Measurements from ENCODE around the gene TDRD7. TPM values are rescaled to one million over a fixed set of nuclear protein-coding genes. Genes with fewer than 3 reads are reported as not detected.

TDRD7 gene, protein sequence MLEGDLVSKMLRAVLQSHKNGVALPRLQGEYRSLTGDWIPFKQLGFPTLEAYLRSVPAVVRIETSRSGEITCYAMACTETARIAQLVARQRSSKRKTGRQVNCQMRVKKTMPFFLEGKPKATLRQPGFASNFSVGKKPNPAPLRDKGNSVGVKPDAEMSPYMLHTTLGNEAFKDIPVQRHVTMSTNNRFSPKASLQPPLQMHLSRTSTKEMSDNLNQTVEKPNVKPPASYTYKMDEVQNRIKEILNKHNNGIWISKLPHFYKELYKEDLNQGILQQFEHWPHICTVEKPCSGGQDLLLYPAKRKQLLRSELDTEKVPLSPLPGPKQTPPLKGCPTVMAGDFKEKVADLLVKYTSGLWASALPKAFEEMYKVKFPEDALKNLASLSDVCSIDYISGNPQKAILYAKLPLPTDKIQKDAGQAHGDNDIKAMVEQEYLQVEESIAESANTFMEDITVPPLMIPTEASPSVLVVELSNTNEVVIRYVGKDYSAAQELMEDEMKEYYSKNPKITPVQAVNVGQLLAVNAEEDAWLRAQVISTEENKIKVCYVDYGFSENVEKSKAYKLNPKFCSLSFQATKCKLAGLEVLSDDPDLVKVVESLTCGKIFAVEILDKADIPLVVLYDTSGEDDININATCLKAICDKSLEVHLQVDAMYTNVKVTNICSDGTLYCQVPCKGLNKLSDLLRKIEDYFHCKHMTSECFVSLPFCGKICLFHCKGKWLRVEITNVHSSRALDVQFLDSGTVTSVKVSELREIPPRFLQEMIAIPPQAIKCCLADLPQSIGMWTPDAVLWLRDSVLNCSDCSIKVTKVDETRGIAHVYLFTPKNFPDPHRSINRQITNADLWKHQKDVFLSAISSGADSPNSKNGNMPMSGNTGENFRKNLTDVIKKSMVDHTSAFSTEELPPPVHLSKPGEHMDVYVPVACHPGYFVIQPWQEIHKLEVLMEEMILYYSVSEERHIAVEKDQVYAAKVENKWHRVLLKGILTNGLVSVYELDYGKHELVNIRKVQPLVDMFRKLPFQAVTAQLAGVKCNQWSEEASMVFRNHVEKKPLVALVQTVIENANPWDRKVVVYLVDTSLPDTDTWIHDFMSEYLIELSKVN
- polyA plus RNA-seq, result 1 to 10 TPM; 5.2 to 6.7 TPM

- Histone ChIP-seq H3K27ac (ENCODE audit: low read depth in 2 of 2, low read length in 1 of 2) (peak within 1 kb of the TSS; percentile 85 to 90), H3K36me3 (ENCODE audit: control insufficient read depth in 2 of 2, insufficient read depth in 2 of 2, low read length in 1 of 2) (no peaks in the 10 kb centered on the region), H3K4me3 (ENCODE audit: low read depth in 1 of 2, low read length in 2 of 2) (peak within 1 kb of the TSS; percentile 88 to 96), H3K9me3 (ENCODE audit: control insufficient read depth in 2 of 2, insufficient read depth in 1 of 2, low read depth in 1 of 2, low read length in 1 of 2) (no peaks in the 10 kb centered on the region), H3K27me3 (ENCODE audit: control insufficient read depth in 1 of 2, insufficient read depth in 2 of 2, low read length in 2 of 2) (no peaks in the 10 kb centered on the region), H3K4me1 (ENCODE audit: control insufficient read depth in 2 of 2, insufficient read depth in 2 of 2, low read length in 1 of 2) (no peaks in the 10 kb centered on the region)
- WGBS, 2 donors, result 0 to 1% methylated on average over 108 to 115 of the region's 115 CpGs
Measured at GRCh38 chr9:97411789-97412625, at the start of gene TDRD7. Gene TDRD7 (plus strand): TSS chr9:97412096. CDS start chr9:97428466, 16,370 bp downstream.

GRCh38 chr9:97362777-97363545, 48.9 kb upstream of the TDRD7 start:
- Histone ChIP-seq H3K36me3 (ENCODE audit: control insufficient read depth in 2 of 2, insufficient read depth in 2 of 2, low read length in 1 of 2) (peaks cover 0 to 5% of the 10 kb centered on the region in 2 donors), H3K4me3 (ENCODE audit: low read depth in 1 of 2, low read length in 2 of 2) (no peak overlapping the region), H3K4me1 (ENCODE audit: control insufficient read depth in 2 of 2, insufficient read depth in 2 of 2, low read length in 1 of 2) (no peaks in the 10 kb centered on the region), H3K27ac (ENCODE audit: low read depth in 2 of 2, low read length in 1 of 2) (no peak overlapping the region), H3K27me3 (ENCODE audit: control insufficient read depth in 1 of 2, insufficient read depth in 2 of 2, low read length in 2 of 2) (no peaks in the 10 kb centered on the region), H3K9me3 (ENCODE audit: control insufficient read depth in 2 of 2, insufficient read depth in 1 of 2, low read depth in 1 of 2, low read length in 1 of 2) (no peaks in the 10 kb centered on the region)
- 95% methylated on average over 5 of the region's 5 CpGs for WGBS, 2 donors

- peaks cover 0 to 5% of the 10 kb centered on the region in 2 donors for H3K36me3 ChIP-seq (ENCODE audit: control insufficient read depth in 2 of 2, insufficient read depth in 2 of 2, low read length in 1 of 2)
- H3K4me1 ChIP-seq (ENCODE audit: control insufficient read depth in 2 of 2, insufficient read depth in 2 of 2, low read length in 1 of 2), result no peaks in the 10 kb centered on the region
- whole genome bisulfite sequencing, 2 donors, result 89 to 90% methylated on average over 11 of the region's 11 CpGs
- H3K9me3 ChIP-seq (ENCODE audit: control insufficient read depth in 2 of 2, insufficient read depth in 1 of 2, low read depth in 1 of 2, low read length in 1 of 2), result no peaks in the 10 kb centered on the region
- no peaks in the 10 kb centered on the region for H3K27me3 ChIP-seq (ENCODE audit: control insufficient read depth in 1 of 2, insufficient read depth in 2 of 2, low read length in 2 of 2)
- H3K4me3 ChIP-seq (ENCODE audit: low read depth in 1 of 2, low read length in 2 of 2), result no peak overlapping the region
- H3K27ac ChIP-seq (ENCODE audit: low read depth in 2 of 2, low read length in 1 of 2), result no peak overlapping the region
Measured at GRCh38 chr9:97363661-97364299, 48.1 kb upstream of the TDRD7 start.

DNA sequence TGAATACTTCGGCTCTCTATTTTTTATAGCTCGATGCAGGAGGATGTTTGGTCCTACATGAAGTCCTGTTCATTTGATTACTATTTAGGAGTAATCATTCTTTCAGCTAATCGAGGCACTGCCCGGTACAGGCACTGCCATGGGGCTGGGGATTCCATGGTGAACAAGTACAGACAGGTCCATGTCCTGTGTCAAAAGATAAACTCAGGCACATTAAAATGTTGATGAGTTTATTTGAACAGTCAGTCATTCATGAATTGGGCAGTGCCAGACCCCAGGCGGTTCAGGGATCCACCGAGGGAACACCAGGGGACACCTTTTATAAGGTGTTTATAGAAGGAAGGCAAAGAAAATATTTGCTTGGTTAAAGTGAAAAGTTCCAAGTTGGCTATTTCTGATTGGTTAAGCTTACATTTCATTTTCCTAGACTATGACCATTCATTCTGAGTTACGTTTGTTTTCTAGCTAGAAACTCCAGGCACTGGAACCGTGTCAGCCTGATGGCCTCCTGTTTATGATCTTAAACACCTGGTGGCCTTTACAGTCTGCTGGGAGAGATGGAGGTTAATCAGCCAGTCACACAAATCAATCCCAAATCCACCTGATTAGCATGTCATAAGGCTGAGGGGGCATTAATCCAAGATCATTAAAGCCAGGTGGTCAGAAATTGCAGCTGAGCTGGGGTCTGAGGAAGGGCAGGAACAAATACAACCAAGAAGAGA, 47.0 kb upstream of the TDRD7 start:
- peaks cover 0 to 3% of the 10 kb centered on the region in 2 donors for H3K36me3 ChIP-seq (ENCODE audit: control insufficient read depth in 2 of 2, insufficient read depth in 2 of 2, low read length in 1 of 2)

DNA sequence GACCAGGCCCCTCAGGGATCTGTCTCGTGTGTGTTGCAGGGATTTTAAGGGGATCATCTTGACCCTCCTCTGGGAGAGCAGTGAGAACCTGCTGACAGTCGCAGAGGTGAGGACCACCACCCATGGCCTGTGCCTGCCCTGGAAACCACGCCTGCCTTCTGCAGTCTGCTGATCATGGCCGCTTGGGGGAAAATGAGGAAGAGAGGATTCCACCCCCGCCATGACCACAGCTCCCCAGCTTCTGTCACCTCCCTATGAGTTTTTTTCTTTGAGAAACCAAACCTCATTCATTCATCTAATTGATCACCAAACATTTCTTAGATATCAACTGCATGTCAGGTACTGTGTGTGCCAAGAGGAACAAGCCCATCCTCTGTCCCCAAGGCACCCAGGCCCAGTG, 46.3 kb upstream of the TDRD7 start:
- no peak overlapping the region for H3K4me3 ChIP-seq (ENCODE audit: low read depth in 1 of 2, low read length in 2 of 2)
- no peaks in the 10 kb centered on the region for H3K4me1 ChIP-seq (ENCODE audit: control insufficient read depth in 2 of 2, insufficient read depth in 2 of 2, low read length in 1 of 2)
- WGBS, 2 donors, result 90 to 94% methylated on average over 5 of the region's 5 CpGs
- no peaks in the 10 kb centered on the region for H3K27me3 ChIP-seq (ENCODE audit: control insufficient read depth in 1 of 2, insufficient read depth in 2 of 2, low read length in 2 of 2)
- H3K27ac ChIP-seq (ENCODE audit: low read depth in 2 of 2, low read length in 1 of 2), result no peak overlapping the region
- H3K9me3 ChIP-seq (ENCODE audit: control insufficient read depth in 2 of 2, insufficient read depth in 1 of 2, low read depth in 1 of 2, low read length in 1 of 2), result no peaks in the 10 kb centered on the region
- no peaks in the 10 kb centered on the region for H3K36me3 ChIP-seq (ENCODE audit: control insufficient read depth in 2 of 2, insufficient read depth in 2 of 2, low read length in 1 of 2)

More for the DNA sequence above, 47.0 kb upstream of the TDRD7 start:
- H3K4me3 ChIP-seq (ENCODE audit: low read depth in 1 of 2, low read length in 2 of 2), result no peak overlapping the region
- H3K27ac ChIP-seq (ENCODE audit: low read depth in 2 of 2, low read length in 1 of 2), result no peak overlapping the region
- no peaks in the 10 kb centered on the region for H3K9me3 ChIP-seq (ENCODE audit: control insufficient read depth in 2 of 2, insufficient read depth in 1 of 2, low read depth in 1 of 2, low read length in 1 of 2)
- no peaks in the 10 kb centered on the region for H3K4me1 ChIP-seq (ENCODE audit: control insufficient read depth in 2 of 2, insufficient read depth in 2 of 2, low read length in 1 of 2)
- no peaks in the 10 kb centered on the region for H3K27me3 ChIP-seq (ENCODE audit: control insufficient read depth in 1 of 2, insufficient read depth in 2 of 2, low read length in 2 of 2)
- 65 to 73% methylated on average over 8 of the region's 8 CpGs for WGBS, 2 donors

- Histone ChIP-seq H3K9me3 (ENCODE audit: control insufficient read depth in 2 of 2, insufficient read depth in 1 of 2, low read depth in 1 of 2, low read length in 1 of 2) (no peaks in the 10 kb centered on the region), H3K36me3 (ENCODE audit: control insufficient read depth in 2 of 2, insufficient read depth in 2 of 2, low read length in 1 of 2) (peaks cover 0 to 2% of the 10 kb centered on the region in 2 donors), H3K27ac (ENCODE audit: low read depth in 2 of 2, low read length in 1 of 2) (no peak overlapping the region), H3K4me3 (ENCODE audit: low read depth in 1 of 2, low read length in 2 of 2) (no peak overlapping the region), H3K4me1 (ENCODE audit: control insufficient read depth in 2 of 2, insufficient read depth in 2 of 2, low read length in 1 of 2) (no peaks in the 10 kb centered on the region), H3K27me3 (ENCODE audit: control insufficient read depth in 1 of 2, insufficient read depth in 2 of 2, low read length in 2 of 2) (no peaks in the 10 kb centered on the region)
- WGBS, 2 donors, result 92 to 95% methylated on average over 10 of the region's 10 CpGs
Measured at GRCh38 chr9:97366476-97366875, 45.4 kb upstream of the TDRD7 start.

DNA sequence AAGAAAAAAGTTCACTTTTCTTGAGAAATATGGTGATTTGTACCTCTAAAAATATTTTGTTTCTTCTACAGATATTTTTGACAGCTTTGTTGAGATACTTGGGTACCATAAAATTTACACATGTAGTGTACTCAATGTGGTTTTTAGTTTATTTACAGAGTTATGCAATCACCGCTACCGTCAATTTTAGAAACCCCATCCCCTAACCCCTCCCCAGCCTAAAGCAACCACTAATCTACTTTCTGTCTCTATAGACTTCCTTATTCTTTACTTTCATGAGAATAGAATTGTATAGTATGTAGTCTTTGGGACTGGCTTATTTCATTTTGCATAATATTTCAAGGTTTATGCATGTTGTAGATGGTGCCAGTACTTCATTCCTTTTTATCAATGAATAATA, 45.0 kb upstream of the TDRD7 start:
- no peak overlapping the region for H3K27ac ChIP-seq (ENCODE audit: low read depth in 2 of 2, low read length in 1 of 2)
- no peaks in the 10 kb centered on the region for H3K4me1 ChIP-seq (ENCODE audit: control insufficient read depth in 2 of 2, insufficient read depth in 2 of 2, low read length in 1 of 2)
- H3K4me3 ChIP-seq (ENCODE audit: low read depth in 1 of 2, low read length in 2 of 2), result no peak overlapping the region
- peaks cover 0 to 4% of the 10 kb centered on the region in 2 donors for H3K36me3 ChIP-seq (ENCODE audit: control insufficient read depth in 2 of 2, insufficient read depth in 2 of 2, low read length in 1 of 2)
- 74 to 85% methylated on average over 2 of the region's 2 CpGs for WGBS, 2 donors
- H3K27me3 ChIP-seq (ENCODE audit: control insufficient read depth in 1 of 2, insufficient read depth in 2 of 2, low read length in 2 of 2), result no peaks in the 10 kb centered on the region
- no peaks in the 10 kb centered on the region for H3K9me3 ChIP-seq (ENCODE audit: control insufficient read depth in 2 of 2, insufficient read depth in 1 of 2, low read depth in 1 of 2, low read length in 1 of 2)

- Histone ChIP-seq H3K9me3 (ENCODE audit: control insufficient read depth in 2 of 2, insufficient read depth in 1 of 2, low read depth in 1 of 2, low read length in 1 of 2) (no peaks in the 10 kb centered on the region), H3K27me3 (ENCODE audit: control insufficient read depth in 1 of 2, insufficient read depth in 2 of 2, low read length in 2 of 2) (no peaks in the 10 kb centered on the region), H3K4me3 (ENCODE audit: low read depth in 1 of 2, low read length in 2 of 2) (no peak overlapping the region), H3K36me3 (ENCODE audit: control insufficient read depth in 2 of 2, insufficient read depth in 2 of 2, low read length in 1 of 2) (peaks cover 3 to 4% of the 10 kb centered on the region in 2 donors), H3K27ac (ENCODE audit: low read depth in 2 of 2, low read length in 1 of 2) (no peak overlapping the region), H3K4me1 (ENCODE audit: control insufficient read depth in 2 of 2, insufficient read depth in 2 of 2, low read length in 1 of 2) (no peaks in the 10 kb centered on the region)
- 86 to 91% methylated on average over 3 of the region's 3 CpGs for WGBS, 2 donors
Measured at GRCh38 chr9:97367729-97368128, 44.2 kb upstream of the TDRD7 start.
